ENCODE measurements around the gene STARD5.

DNA sequence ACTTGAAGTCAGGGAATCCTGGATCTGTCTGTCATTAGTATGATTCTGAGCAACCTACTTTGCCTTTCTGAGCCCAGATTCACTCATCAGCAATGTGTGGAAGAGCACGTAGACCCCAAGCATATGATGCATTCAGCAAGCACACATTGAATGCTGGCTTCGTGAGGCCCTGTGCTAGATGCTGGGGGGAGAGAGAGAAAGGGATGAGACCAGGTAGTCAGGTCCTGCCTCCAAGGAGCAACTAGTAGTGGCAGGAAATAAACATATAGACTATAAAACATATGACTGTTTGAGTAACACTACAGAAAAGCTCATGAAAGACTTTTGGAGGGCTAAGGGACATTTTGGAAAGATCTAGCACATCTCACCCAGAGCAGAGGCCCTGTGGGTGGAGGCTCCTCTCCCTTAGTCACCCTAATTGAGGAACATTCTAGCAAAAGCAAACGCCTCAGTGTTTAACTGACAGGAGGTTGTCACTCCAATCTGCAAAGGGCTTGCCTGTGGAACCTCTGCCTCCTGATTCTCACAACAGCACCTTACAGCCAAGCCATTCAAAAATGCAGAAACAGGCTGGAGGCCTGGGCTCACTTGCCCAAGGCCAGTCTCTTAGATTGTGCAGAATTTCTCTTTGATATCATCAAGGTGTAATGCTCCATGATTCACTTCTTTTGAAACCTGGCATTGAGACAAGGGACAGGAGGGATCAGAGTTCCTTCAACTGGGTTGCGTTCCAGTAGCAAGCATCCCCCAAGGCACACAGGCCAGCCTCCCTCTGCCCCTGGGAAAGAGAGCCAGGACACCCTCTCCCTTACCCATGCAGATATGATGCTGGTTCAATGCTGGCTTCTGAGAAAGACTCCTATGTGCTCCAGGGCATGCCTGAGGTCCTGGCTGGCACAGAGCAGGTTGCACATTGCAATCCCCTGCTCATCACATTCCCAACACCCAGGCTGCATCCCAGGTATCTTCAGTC, 26.1 kb downstream of the STARD5 start:
- TF ChIP-seq, protein P1, sequence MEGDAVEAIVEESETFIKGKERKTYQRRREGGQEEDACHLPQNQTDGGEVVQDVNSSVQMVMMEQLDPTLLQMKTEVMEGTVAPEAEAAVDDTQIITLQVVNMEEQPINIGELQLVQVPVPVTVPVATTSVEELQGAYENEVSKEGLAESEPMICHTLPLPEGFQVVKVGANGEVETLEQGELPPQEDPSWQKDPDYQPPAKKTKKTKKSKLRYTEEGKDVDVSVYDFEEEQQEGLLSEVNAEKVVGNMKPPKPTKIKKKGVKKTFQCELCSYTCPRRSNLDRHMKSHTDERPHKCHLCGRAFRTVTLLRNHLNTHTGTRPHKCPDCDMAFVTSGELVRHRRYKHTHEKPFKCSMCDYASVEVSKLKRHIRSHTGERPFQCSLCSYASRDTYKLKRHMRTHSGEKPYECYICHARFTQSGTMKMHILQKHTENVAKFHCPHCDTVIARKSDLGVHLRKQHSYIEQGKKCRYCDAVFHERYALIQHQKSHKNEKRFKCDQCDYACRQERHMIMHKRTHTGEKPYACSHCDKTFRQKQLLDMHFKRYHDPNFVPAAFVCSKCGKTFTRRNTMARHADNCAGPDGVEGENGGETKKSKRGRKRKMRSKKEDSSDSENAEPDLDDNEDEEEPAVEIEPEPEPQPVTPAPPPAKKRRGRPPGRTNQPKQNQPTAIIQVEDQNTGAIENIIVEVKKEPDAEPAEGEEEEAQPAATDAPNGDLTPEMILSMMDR (IDR thresholded peaks at IDR 0.05; ENCODE audit: insufficient read depth, low read depth, low read length), result no peak
- no peak for TF ChIP-seq EZH2 (IDR thresholded peaks at IDR 0.05; ENCODE audit: insufficient read depth, low read length)

Measured in astrocyte (in vitro differentiated cells and primary cell).